Psoas muscle (tissue), 8 donors: ENCODE data around the gene MPRIP. TPM values are rescaled to one million over a fixed set of nuclear protein-coding genes. Genes with fewer than 3 reads are reported as not detected.
A peak's percentile ranks its signal among the peaks of the same experiment; 100 is the strongest.

Source experiments
- ATAC-seq, 4 donors: fragments of 200-7000 bp; cut with Tn5 transposase; one replicate each; pipeline ENCODE4 v1.9.1; 2020; ENCODE audit warnings: moderate library complexity in 3 of 4, mild to moderate bottlenecking in 2 of 4
- DNase-seq, 2 donors: peaks; one replicate each; pipeline ENCODE4 v3.0.0-alpha.2; 2020
- H3K27ac ChIP-seq: fragments of 200-600 bp; one replicate; pipeline ENCODE4 v1.8.0; 2022
- H3K27me3 ChIP-seq, 3 donors: fragments of 200-600 bp in 1 of 3; one replicate each; pipeline versions ENCODE4 v1.6.1 to v1.8.0; 2013 to 2022; ENCODE audit warnings: low read length in 2 of 3, mild to moderate bottlenecking in 2 of 3, moderate library complexity in 1 of 3; ENCODE audit not compliant: insufficient read depth in 3 of 3
- H3K36me3 ChIP-seq, 2 donors: fragments of 200-600 bp in 1 of 2; one replicate each; pipeline versions ENCODE4 v1.6.1 to v1.8.0; 2013 to 2022; ENCODE audit warnings: low read depth in 1 of 2, mild to moderate bottlenecking in 1 of 2, moderate library complexity in 1 of 2; ENCODE audit not compliant: insufficient read depth in 1 of 2
- H3K4me1 ChIP-seq: fragments of 200-600 bp; one replicate; pipeline ENCODE4 v1.8.0; 2022
- H3K4me3 ChIP-seq: fragments of 200-600 bp; one replicate; pipeline ENCODE4 v1.8.0; 2022; ENCODE audit warnings: mild to moderate bottlenecking
- H3K9me3 ChIP-seq: fragments of 200-600 bp; one replicate; pipeline ENCODE4 v1.8.0; 2022
- CTCF ChIP-seq: fragments of 200-600 bp; IDR thresholded peaks from one replicate; pipeline ENCODE4 v1.8.0; 2022; ENCODE audit warnings: antibody characterized with exemption
- WGBS, 3 donors: extraction: QIAGEN DNeasy Blood & Tissue Kit; methylation state at CpG; one replicate each; pipeline versions ENCODE4 v1.1.6 to v1.1.7; 2013; 5-methylcytosine and 5-hydroxymethylcytosine counted together
- intact Hi-C, 2 donors: fragments of 100-400 bp; cut with DNase I; formaldehyde crosslinking; loops; one replicate each; pipeline versions ENCODE4 v1.11.0 to v1.14.2; 2022
- polyA plus RNA-seq, 3 donors: library from polyadenylated mRNA; stranded (reverse); fragments of 200-250 nt; gene quantifications; one replicate each; pipeline ENCODE4 v1.2.3, GENCODE V29; 2013
- total RNA-seq, 4 donors: library from RNA; stranded (reverse); fragmentation: NEBNext Ultra II Directional in 2 of 4; extraction: Animal tissue kit (Norgen Biotek cat#: 25700) in 2 of 4; gene quantifications; one replicate each; pipeline versions ENCODE4 v1.2.1 to v1.2.4, GENCODE V29; 2021 to 2023
- donor health status: healthy with polysubstance abuse.
- donor health status: DM: no; HTN: no; CAD: no; lungs with moderate emphysema.
- donor health status: Bipolar disorder and iron deficiency.
- donor health status: healthy.
- donor health status: DM: yes; HTN: yes; CAD: no.
- donor health status: DM: no; HTN: no; CAD: no.
- donor health status: DM: no; HTN: no; CAD: no.
- donor health status: DM: yes; HTN: yes; CAD: no.

Gene MPRIP
- total and polyA plus RNA-seq, 7 donors, result 142 to 322 (median 244) TPM

DNA sequence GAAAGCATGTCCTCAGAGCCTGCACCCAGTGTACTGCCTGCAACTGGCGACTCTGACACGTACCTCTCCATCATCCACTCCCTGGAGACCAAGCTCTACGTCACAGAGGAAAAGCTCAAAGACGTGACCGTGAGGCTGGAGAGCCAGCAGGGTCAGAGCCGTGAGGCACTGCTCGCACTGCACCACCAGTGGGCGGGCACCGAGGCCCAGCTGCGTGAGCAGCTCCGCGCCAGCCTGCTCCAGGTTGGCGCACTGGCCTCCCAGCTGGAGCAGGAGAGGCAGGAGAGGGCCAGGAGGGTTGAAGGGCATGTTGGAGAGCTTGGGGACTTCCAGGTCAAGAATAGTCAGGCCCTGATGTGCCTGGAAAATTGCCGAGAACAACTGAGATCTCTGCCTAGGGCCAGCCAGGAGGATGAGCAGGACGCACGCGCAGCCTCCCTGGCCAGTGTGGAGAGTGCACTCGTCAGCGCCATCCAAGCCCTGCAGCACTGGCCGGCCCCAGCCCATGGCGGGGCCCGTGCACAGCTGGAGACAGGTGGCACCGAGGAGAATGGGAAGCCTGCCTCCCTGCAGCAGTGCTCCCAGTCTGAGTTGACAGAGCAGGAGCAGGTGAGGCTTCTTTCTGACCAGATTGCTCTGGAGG is 123.5 kb downstream of the MPRIP start:
- no peaks in the 10 kb centered on the region for H3K27me3 ChIP-seq
- H3K27ac ChIP-seq, result no peak overlapping the region
- intact Hi-C loops, result loop anchor here in 1 of 2 donors (10.0 kb wide), 1 partner anchor 61 kb away; no protein-coding TSS in a partner anchor
- H3K36me3 ChIP-seq, result peaks cover 8 to 100% of the 10 kb centered on the region in 2 donors
- no peak overlapping the region for H3K4me3 ChIP-seq
- peaks cover 1% of the 10 kb centered on the region for H3K4me1 ChIP-seq
- ATAC-seq (peak in 3 of 4 donors; percentile 18 to 79 (median 65)), DNase-seq (peak in 1 of 2 donors; percentile 69)
- no peak for TF ChIP-seq CTCF
- no peaks in the 10 kb centered on the region for H3K9me3 ChIP-seq
- 71 to 89% (median 76%) methylated on average over 23 of the region's 23 CpGs for WGBS, 3 donors

GRCh38 chr17:17166446-17166845 is 124.2 kb downstream of the MPRIP start:
- H3K27ac ChIP-seq, result no peak overlapping the region
- no peak for TF ChIP-seq CTCF
- 91 to 95% (median 92%) methylated on average over 8 of the region's 8 CpGs for WGBS, 3 donors
- H3K9me3 ChIP-seq, result no peaks in the 10 kb centered on the region
- intact Hi-C loops, result loop anchor here in 1 of 2 donors (10.0 kb wide), 1 partner anchor 62 kb away; no protein-coding TSS in a partner anchor
- no peak overlapping the region for H3K4me3 ChIP-seq
- no peaks in the 10 kb centered on the region for H3K27me3 ChIP-seq
- peaks cover 4% of the 10 kb centered on the region for H3K4me1 ChIP-seq
- DNase-seq, result peak in 1 of 2 donors; percentile 34
- no peak for ATAC-seq
- peaks cover 5 to 100% of the 10 kb centered on the region in 2 donors for H3K36me3 ChIP-seq

GRCh38 chr17:17167356-17167755 is 125.1 kb downstream of the MPRIP start:
- Histone ChIP-seq H3K27ac (no peak overlapping the region), H3K4me1 (peaks cover 4% of the 10 kb centered on the region), H3K27me3 (no peaks in the 10 kb centered on the region), H3K36me3 (peaks cover 5 to 100% of the 10 kb centered on the region in 2 donors), H3K4me3 (no peak overlapping the region), H3K9me3 (no peaks in the 10 kb centered on the region)
- 88 to 95% (median 94%) methylated on average over 10 of the region's 10 CpGs for WGBS, 3 donors
- intact Hi-C loops, result loop anchor here in 1 of 2 donors (10.0 kb wide), 1 partner anchor 63 kb away; no protein-coding TSS in a partner anchor
- DNase-seq (peak in 1 of 2 donors; percentile 39), ATAC-seq (no peak)
- no peak for TF ChIP-seq CTCF

GRCh38 chr17:17167986-17168385 is 125.7 kb downstream of the MPRIP start:
- Histone ChIP-seq H3K27ac (no peak overlapping the region), H3K9me3 (no peaks in the 10 kb centered on the region), H3K4me3 (no peak overlapping the region), H3K4me1 (peaks cover 4% of the 10 kb centered on the region), H3K36me3 (peaks cover 5 to 100% of the 10 kb centered on the region in 2 donors), H3K27me3 (no peaks in the 10 kb centered on the region)
- whole genome bisulfite sequencing, 3 donors, result 88 to 96% (median 90%) methylated on average over 10 of the region's 10 CpGs
- DNase-seq (peak in 1 of 2 donors; percentile 46), ATAC-seq (no peak)
- no peak for TF ChIP-seq CTCF
- intact Hi-C loops, result loop anchor here in 1 of 2 donors (10.0 kb wide), 1 partner anchor 63 kb away; no protein-coding TSS in a partner anchor
